Measurements from ENCODE around the gene FRMD4A. TPM values are rescaled to one million over a fixed set of nuclear protein-coding genes. Genes with fewer than 3 reads are reported as not detected.

FRMD4A gene
- total and polyA plus RNA-seq, 2 of the 4 experiments (the other 2 are of a cell fraction), result 30.3 to 68.8 TPM

DNA sequence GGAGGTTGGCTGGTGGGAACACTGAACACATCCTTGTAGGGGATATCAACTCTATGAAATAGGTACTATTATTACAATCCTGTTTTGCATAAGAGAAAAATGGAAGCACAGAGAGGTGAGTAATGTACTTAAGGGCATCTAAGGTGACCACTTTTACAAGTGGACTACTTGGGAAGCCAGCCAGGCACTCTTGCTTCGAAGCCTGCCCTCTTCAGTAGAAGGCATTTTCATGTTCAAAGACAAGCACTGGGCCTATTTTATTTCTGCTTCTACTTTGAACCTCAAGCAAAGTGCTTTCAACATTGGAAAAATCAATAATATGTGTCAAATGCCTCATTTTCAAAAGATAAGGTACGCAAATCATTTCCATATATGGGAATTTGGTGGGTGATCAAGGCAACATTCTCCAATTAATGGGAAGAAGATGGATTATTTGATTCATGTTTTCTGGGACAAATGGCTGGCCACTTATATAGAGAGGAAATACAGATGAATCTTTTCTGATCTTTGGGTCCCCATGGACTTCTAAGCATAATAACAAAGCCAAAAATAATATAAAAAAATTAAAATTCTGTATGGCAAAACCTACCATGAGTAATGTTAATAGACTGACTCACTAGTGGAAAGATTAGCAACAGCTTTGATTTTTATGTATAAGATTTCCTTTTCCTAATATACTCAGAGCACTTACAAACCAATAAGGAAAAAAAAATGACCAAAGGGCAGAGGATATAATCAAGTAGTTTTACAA, 270.2 kb downstream of the FRMD4A start:
- 83% methylated on average over 1 of the region's 2 CpGs; no CpG with 5 or more reads in 1 of the 2 experiments for WGBS, 2 experiments (ENCODE audit: extremely low coverage in 2 of 2, insufficient read length in 1 of 2)
- Histone ChIP-seq H2BK15ac (ENCODE audit: low read depth, low read length) (no peak overlapping the region), H4K91ac (ENCODE audit: insufficient read depth, low read depth, low read length) (no peak overlapping the region), H3K9me3 (ENCODE audit: control insufficient read depth, insufficient read depth, low read length) (no peaks in the 10 kb centered on the region), H3K27me3 (ENCODE audit: control insufficient read depth, insufficient read depth, low read length) (no peaks in the 10 kb centered on the region), H3K9me1 (ENCODE audit: insufficient read depth, low read length) (peaks cover 2% of the 10 kb centered on the region; the same call in 1 of the 2 replicates), H3K4ac (ENCODE audit: low read depth, low read length) (no peak overlapping the region), H3K14ac (replicated peaks; ENCODE audit: low read depth, low read length) (no peak overlapping the region), H3K9ac (ENCODE audit: low read depth, low read length) (no peak overlapping the region), H3K4me2 (ENCODE audit: low read depth, low read length) (no peak overlapping the region), H2AFZ (replicated peaks; ENCODE audit: low read length, poor library complexity) (no peak overlapping the region), H2BK20ac (ENCODE audit: low read depth, low read length) (no peak overlapping the region), H3K36me3 (ENCODE audit: control insufficient read depth, insufficient read depth, low read length) (no peaks in the 10 kb centered on the region), H3K56ac (ENCODE audit: extremely low read depth, insufficient read depth, low read length) (no peak overlapping the region), H4K5ac (ENCODE audit: low read depth, low read length) (no peak overlapping the region), H2AK9ac (replicated peaks; ENCODE audit: low read depth, low read length, poor library complexity) (no peak overlapping the region), H2BK120ac (ENCODE audit: low read depth, low read length) (no peak overlapping the region), H4K8ac (ENCODE audit: low read depth in 2 of 2, low read length in 2 of 2) (no peak overlapping the region), H3K27ac (ENCODE audit: insufficient read depth, low read length) (no peak overlapping the region), H3K4me1 (ENCODE audit: control insufficient read depth, insufficient read depth, low read length) (peaks cover 13% of the 10 kb centered on the region), H3K79me1 (ENCODE audit: low read depth in 1 of 2, low read length in 2 of 2) (no peaks in the 10 kb centered on the region), H4K20me1 (ENCODE audit: insufficient read depth, low read length) (no peaks in the 10 kb centered on the region), H2BK5ac (ENCODE audit: low read depth, low read length, poor library complexity, severe bottlenecking) (no peak overlapping the region), H3K4me3 (ENCODE audit: insufficient read depth, low read depth, low read length) (no peak overlapping the region), H3K23ac (ENCODE audit: low read depth, low read length) (no peak overlapping the region), H2AK5ac (ENCODE audit: low read depth, low read length) (no peak overlapping the region), H3K18ac (ENCODE audit: low read depth, low read length) (no peak overlapping the region)
- CTCF ChIA-PET, result no interaction called here
- DNase-seq (no peak), ATAC-seq (ENCODE audit: low read depth) (no peak)
- TF ChIP-seq RAD21 (IDR thresholded peaks at IDR 0.05; ENCODE audit: low read length) (no peak), CEBPB (IDR thresholded peaks at IDR 0.05; ENCODE audit: low read depth, low read length) (no peak), SMC3 (IDR thresholded peaks at IDR 0.05; ENCODE audit: low read depth, low read length) (no peak), CHD1 (IDR thresholded peaks at IDR 0.05; ENCODE audit: low read depth, low read length) (no peak), BHLHE40 (IDR thresholded peaks at IDR 0.05; ENCODE audit: low read depth, low read length) (no peak), NFE2L2 (IDR thresholded peaks at IDR 0.05; ENCODE audit: low read depth, low read length) (no peak), MAZ (IDR thresholded peaks at IDR 0.05; ENCODE audit: borderline replicate concordance, low read depth, low read length) (no peak), FOS (IDR thresholded peaks at IDR 0.05; ENCODE audit: low read depth, low read length) (no peak), MXI1 (IDR thresholded peaks at IDR 0.05; ENCODE audit: borderline replicate concordance, low read depth, low read length) (no peak), MAFK (IDR thresholded peaks at IDR 0.05; ENCODE audit: low read depth, low read length) (no peak), RCOR1 (IDR thresholded peaks at IDR 0.05; ENCODE audit: insufficient replicate concordance, low read length) (no peak), RFX5 (IDR thresholded peaks at IDR 0.05; ENCODE audit: low read depth, low read length) (no peak)
- TF ChIP-seq, protein P1, sequence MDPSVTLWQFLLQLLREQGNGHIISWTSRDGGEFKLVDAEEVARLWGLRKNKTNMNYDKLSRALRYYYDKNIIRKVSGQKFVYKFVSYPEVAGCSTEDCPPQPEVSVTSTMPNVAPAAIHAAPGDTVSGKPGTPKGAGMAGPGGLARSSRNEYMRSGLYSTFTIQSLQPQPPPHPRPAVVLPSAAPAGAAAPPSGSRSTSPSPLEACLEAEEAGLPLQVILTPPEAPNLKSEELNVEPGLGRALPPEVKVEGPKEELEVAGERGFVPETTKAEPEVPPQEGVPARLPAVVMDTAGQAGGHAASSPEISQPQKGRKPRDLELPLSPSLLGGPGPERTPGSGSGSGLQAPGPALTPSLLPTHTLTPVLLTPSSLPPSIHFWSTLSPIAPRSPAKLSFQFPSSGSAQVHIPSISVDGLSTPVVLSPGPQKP (IDR thresholded peaks at IDR 0.05; ENCODE audit: borderline replicate concordance, low read depth, low read length), result no peak
- TF ChIP-seq, protein P2, sequence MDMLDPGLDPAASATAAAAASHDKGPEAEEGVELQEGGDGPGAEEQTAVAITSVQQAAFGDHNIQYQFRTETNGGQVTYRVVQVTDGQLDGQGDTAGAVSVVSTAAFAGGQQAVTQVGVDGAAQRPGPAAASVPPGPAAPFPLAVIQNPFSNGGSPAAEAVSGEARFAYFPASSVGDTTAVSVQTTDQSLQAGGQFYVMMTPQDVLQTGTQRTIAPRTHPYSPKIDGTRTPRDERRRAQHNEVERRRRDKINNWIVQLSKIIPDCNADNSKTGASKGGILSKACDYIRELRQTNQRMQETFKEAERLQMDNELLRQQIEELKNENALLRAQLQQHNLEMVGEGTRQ (IDR thresholded peaks at IDR 0.05; ENCODE audit: low read depth, low read length), result no peak
- TF ChIP-seq, protein P3, sequence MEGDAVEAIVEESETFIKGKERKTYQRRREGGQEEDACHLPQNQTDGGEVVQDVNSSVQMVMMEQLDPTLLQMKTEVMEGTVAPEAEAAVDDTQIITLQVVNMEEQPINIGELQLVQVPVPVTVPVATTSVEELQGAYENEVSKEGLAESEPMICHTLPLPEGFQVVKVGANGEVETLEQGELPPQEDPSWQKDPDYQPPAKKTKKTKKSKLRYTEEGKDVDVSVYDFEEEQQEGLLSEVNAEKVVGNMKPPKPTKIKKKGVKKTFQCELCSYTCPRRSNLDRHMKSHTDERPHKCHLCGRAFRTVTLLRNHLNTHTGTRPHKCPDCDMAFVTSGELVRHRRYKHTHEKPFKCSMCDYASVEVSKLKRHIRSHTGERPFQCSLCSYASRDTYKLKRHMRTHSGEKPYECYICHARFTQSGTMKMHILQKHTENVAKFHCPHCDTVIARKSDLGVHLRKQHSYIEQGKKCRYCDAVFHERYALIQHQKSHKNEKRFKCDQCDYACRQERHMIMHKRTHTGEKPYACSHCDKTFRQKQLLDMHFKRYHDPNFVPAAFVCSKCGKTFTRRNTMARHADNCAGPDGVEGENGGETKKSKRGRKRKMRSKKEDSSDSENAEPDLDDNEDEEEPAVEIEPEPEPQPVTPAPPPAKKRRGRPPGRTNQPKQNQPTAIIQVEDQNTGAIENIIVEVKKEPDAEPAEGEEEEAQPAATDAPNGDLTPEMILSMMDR (conservative IDR thresholded peaks at IDR 0.05; ENCODE audit: low read depth, low read length), result no peak
- dilution Hi-C loops (cut with HindIII; ENCODE audit: low sequenced_read_pairs, unreplicated experiment), result no loop called here
- BruUV-seq (replicated peaks), result no TSS peak
- POLR2A ChIA-PET (ENCODE audit: unreplicated experiment), result no interaction called here
- in situ Hi-C loops (cut with MboI; ENCODE audit: low sequenced_read_pairs), result no loop called here
- intact Hi-C loops (cut with micrococcal nuclease), result no loop called here

Data from IMR-90 (cell line).